Esophagus muscularis mucosa (tissue), 4 donors: ENCODE measurements around the gene APOL3. TPM values are rescaled to one million over a fixed set of nuclear protein-coding genes. Genes with fewer than 3 reads are reported as not detected.
"Not testable (repeated sequence)": the region's sequence is repeated elsewhere in the genome, so short reads cannot be mapped to it uniquely, and the experiment has no call there.

Experiments
- DNase-seq: peaks from one replicate; pipeline ENCODE4 v3.0.0-alpha.2; 2017; ENCODE audit errors: extremely low spot score
- H3K27ac ChIP-seq, 4 donors: fragments of 200-600 bp; sonication (generic); replicated peaks in 1 of 4; 1 replicate in 3 of 4; 2 replicates in 1 of 4; pipeline ENCODE4 v1.5.1; 2016 to 2019; ENCODE audit warnings: mild to moderate bottlenecking in 1 of 4
- H3K27me3 ChIP-seq, 4 donors: fragments of 200-600 bp; sonication (generic); one replicate each; pipeline versions ENCODE4 v1.5.1 to v1.6.0; 2016 to 2019
- H3K36me3 ChIP-seq, 4 donors: fragments of 200-600 bp; sonication (generic); one replicate each; pipeline ENCODE4 v1.5.1; 2016 to 2019
- H3K4me1 ChIP-seq, 4 donors: fragments of 200-600 bp; sonication (generic); one replicate each; pipeline ENCODE4 v1.5.1; 2016 to 2019
- H3K4me3 ChIP-seq, 4 donors: fragments of 200-600 bp; sonication (generic); 1 replicate in 2 of 4; 2 replicates in 2 of 4; pipeline ENCODE4 v1.5.1; 2016 to 2019; ENCODE audit warnings: mild to moderate bottlenecking in 4 of 4, moderate library complexity in 1 of 4
- H3K9me3 ChIP-seq, 4 donors: fragments of 200-600 bp; sonication (generic); 1 replicate in 3 of 4; 2 replicates in 1 of 4; pipeline ENCODE4 v1.5.1; 2016 to 2019
- CTCF ChIP-seq, 3 experiments: fragments of 200-600 bp in 2 of 3; fragments of 450-650 bp in 1 of 3; sonication (generic) in 2 of 3; IDR thresholded peaks; one replicate each; pipeline ENCODE4 v1.5.1; 2017 to 2019; ENCODE audit warnings: antibody characterized with exemption in 3 of 3, mild to moderate bottlenecking in 2 of 3, moderate library complexity in 1 of 3
- EP300 ChIP-seq: sonication (generic); formaldehyde crosslinking; IDR thresholded peaks from one replicate; pipeline ENCODE4 v1.6.1; 2017; ENCODE audit warnings: antibody characterized with exemption
- POLR2A ChIP-seq: fragments of 450-650 bp; IDR thresholded peaks from one replicate; pipeline ENCODE4 v1.6.1; 2017; ENCODE audit warnings: antibody characterized with exemption, moderate library complexity, mild to moderate bottlenecking, low read depth
- POLR2AphosphoS5 ChIP-seq, 2 donors: sonication (generic); formaldehyde crosslinking; IDR thresholded peaks; one replicate each; pipeline ENCODE4 v1.6.1; 2017; ENCODE audit warnings: antibody characterized with exemption in 2 of 2
- WGBS: methylation state at CpG from one replicate; pipeline ENCODE4 v1.1.5; 2018; 5-methylcytosine and 5-hydroxymethylcytosine counted together
- intact Hi-C: fragments of 100-400 bp; cut with DNase I; formaldehyde crosslinking; loops from one replicate; pipeline ENCODE4 v1.15.1; 2023
- total RNA-seq, 4 donors: library from RNA; depleted of rRNA; stranded (reverse); fragments of >200 nt; gene quantifications; one replicate each; pipeline versions ENCODE4 v1.1.0 to v1.2.1, GENCODE V29; 2016

The APOL3 gene
- total RNA-seq, 4 donors from 2014 or later, result 36.5 to 76.3 (median 52.8) TPM

DNA sequence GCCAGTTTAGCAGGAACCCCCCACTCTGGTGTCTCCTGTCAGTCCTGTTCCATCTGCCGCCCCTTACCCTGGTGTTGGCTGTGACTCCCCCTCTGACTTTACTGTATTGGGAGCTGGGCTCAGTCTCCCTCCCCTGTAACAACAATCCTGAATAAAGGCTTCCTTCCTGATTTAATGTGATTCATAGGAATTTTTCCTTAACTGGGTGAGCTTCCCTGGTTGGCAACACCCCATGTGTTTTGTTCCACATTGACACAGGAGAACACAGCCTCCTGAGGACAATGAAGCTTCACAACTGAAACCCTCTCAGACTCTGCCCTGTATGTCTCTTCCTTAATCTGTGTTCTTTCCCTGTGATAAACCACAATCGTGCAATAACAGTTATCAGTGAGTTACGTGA, 32.6 kb upstream of the APOL3 start:
- intact Hi-C loops, result loop anchor here (5.0 kb wide), 2 partner anchors 84 to 294 kb away; no protein-coding TSS in a partner anchor
- Histone ChIP-seq H3K27me3 (no peaks in the 10 kb centered on the region), H3K36me3 (no peaks in the 10 kb centered on the region), H3K27ac (no peak overlapping the region), H3K9me3 (no peaks in the 10 kb centered on the region), H3K4me3 (no peak overlapping the region), H3K4me1 (peaks cover 26 to 48% (median 35%) of the 10 kb centered on the region in 4 donors)
- DNase-seq, result no peak
- TF ChIP-seq CTCF (IDR thresholded peaks at IDR 0.05) (no peak), POLR2AphosphoS5 (IDR thresholded peaks at IDR 0.05) (no peak), POLR2A (no peak), EP300 (no peak)
- WGBS, result 83% methylated on average over 3 of the region's 3 CpGs

GRCh38 chr22:36192542-36192941, 32.0 kb upstream of the APOL3 start:
- no peaks in the 10 kb centered on the region for H3K9me3 ChIP-seq
- peaks cover 21 to 42% (median 30%) of the 10 kb centered on the region in 4 donors for H3K4me1 ChIP-seq
- H3K4me3 ChIP-seq, result no peak overlapping the region
- no peaks in the 10 kb centered on the region for H3K36me3 ChIP-seq
- no peak for TF ChIP-seq POLR2AphosphoS5 (IDR thresholded peaks at IDR 0.05)
- TF ChIP-seq CTCF (IDR thresholded peaks at IDR 0.05), result no peak
- TF ChIP-seq POLR2A, result no peak
- TF ChIP-seq EP300, result no peak
- 56% methylated on average over 4 of the region's 4 CpGs for WGBS
- intact Hi-C loops, result loop anchor here (5.0 kb wide), 2 partner anchors 85 to 295 kb away; no protein-coding TSS in a partner anchor
- DNase-seq, result no peak
- no peak overlapping the region for H3K27ac ChIP-seq
- H3K27me3 ChIP-seq, result no peaks in the 10 kb centered on the region

GRCh38 chr22:36191106-36191836, 30.7 kb upstream of the APOL3 start:
- peak; percentile 39 to 65 for TF ChIP-seq POLR2AphosphoS5 (IDR thresholded peaks at IDR 0.05)
- TF ChIP-seq EP300, result no peak
- TF ChIP-seq CTCF (IDR thresholded peaks at IDR 0.05), result no peak
- no peak for TF ChIP-seq POLR2A
- WGBS, result 56% methylated on average over 13 of the region's 17 CpGs
- no peaks in the 10 kb centered on the region for H3K36me3 ChIP-seq
- intact Hi-C loops, result loop anchor here (5.0 kb wide), 2 partner anchors 86 to 296 kb away; no protein-coding TSS in a partner anchor
- peak overlapping the region; percentile 8 to 57 (median 46) for H3K27ac ChIP-seq
- DNase-seq, result no peak
- H3K9me3 ChIP-seq, result no peaks in the 10 kb centered on the region
- H3K4me1 ChIP-seq, result peaks cover 10 to 31% (median 18%) of the 10 kb centered on the region in 4 donors
- no peak overlapping the region for H3K4me3 ChIP-seq
- H3K27me3 ChIP-seq, result no peaks in the 10 kb centered on the region

DNA sequence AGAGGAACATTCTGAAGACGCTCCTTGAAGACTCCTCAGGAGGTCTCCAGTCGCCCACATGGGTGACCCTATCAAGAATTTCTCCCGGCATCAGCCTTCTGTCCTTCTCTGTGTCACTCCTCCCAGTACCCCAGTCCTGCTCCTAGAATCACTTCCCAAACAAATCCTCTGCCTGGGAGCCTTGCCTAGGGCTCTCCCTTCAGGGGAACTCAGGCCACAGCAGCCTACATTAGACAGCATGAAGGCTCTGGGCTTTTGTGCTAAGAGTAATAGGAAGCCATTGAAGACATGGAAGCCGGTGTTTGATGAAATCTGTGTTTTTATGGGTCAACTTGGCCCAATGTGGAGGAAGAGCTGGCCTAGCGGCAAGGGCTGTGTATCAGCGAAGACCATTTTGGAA, 27.3 kb upstream of the APOL3 start:
- H3K4me3 ChIP-seq, H3K36me3 ChIP-seq, intact Hi-C loops, H3K27me3 ChIP-seq, H3K9me3 ChIP-seq, DNase-seq, H3K27ac ChIP-seq: not testable (repeated sequence)
- peaks cover 10 to 22% (median 17%) of the 10 kb centered on the region in 4 donors for H3K4me1 ChIP-seq
- WGBS, result 97% methylated on average over 3 of the region's 6 CpGs

GRCh38 chr22:36185828-36186624, 25.5 kb upstream of the APOL3 start:
- no peak overlapping the region for H3K27ac ChIP-seq
- intact Hi-C loops, result no loop called here
- no peaks in the 10 kb centered on the region for H3K9me3 ChIP-seq
- no peaks in the 10 kb centered on the region for H3K27me3 ChIP-seq
- no peak overlapping the region for H3K4me3 ChIP-seq
- no peaks in the 10 kb centered on the region for H3K36me3 ChIP-seq
- WGBS, result 91% methylated on average over 14 of the region's 14 CpGs
- no peak for DNase-seq
- H3K4me1 ChIP-seq, result peaks cover 2 to 11% (median 6%) of the 10 kb centered on the region in 4 donors
- no peak for TF ChIP-seq POLR2AphosphoS5 (IDR thresholded peaks at IDR 0.05)
- TF ChIP-seq EP300, result no peak
- TF ChIP-seq POLR2A, result no peak
- no peak for TF ChIP-seq CTCF (IDR thresholded peaks at IDR 0.05)
